ENCODE results near the gene KRT84.
"Not testable (repeated sequence)": the region's sequence is repeated elsewhere in the genome, so short reads cannot be mapped to it uniquely, and the experiment has no call there.

KRT84 gene

DNA sequence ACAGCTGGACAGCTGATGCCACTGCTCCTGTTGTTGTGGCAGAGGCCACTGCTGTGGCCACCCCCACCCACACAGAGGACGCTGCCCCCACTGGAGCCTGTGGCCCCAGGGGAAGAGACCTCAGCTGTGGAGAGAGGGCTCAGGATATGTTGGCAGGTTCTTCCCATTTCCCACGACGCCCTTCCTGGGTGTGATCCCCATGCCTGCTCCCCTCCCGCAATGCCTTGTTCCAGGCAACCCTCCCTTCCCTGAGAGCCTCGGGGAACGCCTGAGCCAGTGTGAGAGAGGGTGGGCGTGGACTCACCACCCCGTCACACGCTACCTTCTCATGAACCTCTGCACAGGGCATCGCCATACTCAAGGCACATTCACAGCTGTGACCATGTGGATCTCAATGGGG is 26.4 kb upstream of the KRT84 start:
- Histone ChIP-seq H3K36me3 (ENCODE audit: control insufficient read depth, insufficient read depth, low read length) (no peaks in the 10 kb centered on the region), H3K27me3 (ENCODE audit: control insufficient read depth, insufficient read depth, low read length, poor library complexity, severe bottlenecking) (no peaks in the 10 kb centered on the region), H3K27ac (ENCODE audit: insufficient read depth, low read depth, low read length, poor library complexity, severe bottlenecking) (no peak overlapping the region), H3K9me3 (ENCODE audit: control insufficient read depth, low read length) (no peaks in the 10 kb centered on the region), H3K4me1 (ENCODE audit: control insufficient read depth, insufficient read depth, low read length) (peaks cover 2% of the 10 kb centered on the region), H3K4me3 (ENCODE audit: insufficient read depth, low read depth, low read length) (no peak overlapping the region)
- 93 to 97% methylated on average over 10 of the region's 10 CpGs for WGBS, 2 experiments

- H3K4me3 ChIP-seq (ENCODE audit: insufficient read depth, low read depth, low read length); H3K9me3 ChIP-seq (ENCODE audit: control insufficient read depth, low read length); H3K4me1 ChIP-seq (ENCODE audit: control insufficient read depth, insufficient read depth, low read length); H3K36me3 ChIP-seq (ENCODE audit: control insufficient read depth, insufficient read depth, low read length); H3K27ac ChIP-seq (ENCODE audit: insufficient read depth, low read depth, low read length, poor library complexity, severe bottlenecking); H3K27me3 ChIP-seq (ENCODE audit: control insufficient read depth, insufficient read depth, low read length, poor library complexity, severe bottlenecking): not testable (repeated sequence)
- no CpG with 5 or more reads among the region's 1 CpG for WGBS, 2 experiments
These were observed 25.3 kb upstream of the KRT84 start for GRCh38 chr12:52410589-52411248.

- Histone ChIP-seq H3K27me3 (ENCODE audit: control insufficient read depth, insufficient read depth, low read length, poor library complexity, severe bottlenecking) (no peaks in the 10 kb centered on the region), H3K9me3 (ENCODE audit: control insufficient read depth, low read length) (no peaks in the 10 kb centered on the region), H3K27ac (ENCODE audit: insufficient read depth, low read depth, low read length, poor library complexity, severe bottlenecking) (no peak overlapping the region), H3K4me1 (ENCODE audit: control insufficient read depth, insufficient read depth, low read length) (no peaks in the 10 kb centered on the region), H3K36me3 (ENCODE audit: control insufficient read depth, insufficient read depth, low read length) (no peaks in the 10 kb centered on the region), H3K4me3 (ENCODE audit: insufficient read depth, low read depth, low read length) (no peak overlapping the region)
- 86 to 92% methylated on average over 5 of the region's 5 CpGs for WGBS, 2 experiments
These were observed 22.5 kb upstream of the KRT84 start for GRCh38 chr12:52407918-52408317.

DNA sequence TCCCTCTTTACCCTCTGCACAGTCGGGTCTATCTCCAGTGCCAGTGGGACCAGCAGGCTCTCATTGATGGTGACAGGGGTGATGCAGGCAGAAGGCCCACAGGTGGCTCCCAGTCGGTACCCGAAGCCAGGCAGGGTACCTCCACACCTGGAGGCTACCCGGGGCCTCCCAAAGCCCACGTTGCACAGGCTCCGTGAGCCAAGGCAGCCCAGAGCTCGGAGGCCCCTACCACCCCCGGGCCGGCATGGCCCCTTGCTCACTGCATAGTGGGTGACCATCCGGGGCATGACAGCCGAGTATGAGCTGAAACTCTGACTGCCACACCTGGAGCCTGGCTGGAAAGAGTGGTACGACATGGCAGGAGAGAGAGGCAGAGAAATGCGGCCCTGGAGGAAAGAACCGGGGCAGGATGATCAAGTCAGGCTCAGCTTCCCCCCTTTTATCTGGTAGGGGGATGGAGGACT is 20.5 kb upstream of the KRT84 start, which contains the start of gene KRT82:
Gene KRT82 (minus strand): TSS at position 414 of the 464 bp plus-strand sequence. CDS start 58 bp downstream, at position 356.
- Histone ChIP-seq H3K36me3 (ENCODE audit: control insufficient read depth, insufficient read depth, low read length) (no peaks in the 10 kb centered on the region), H3K4me3 (ENCODE audit: insufficient read depth, low read depth, low read length) (no peak within 1 kb of the TSS), H3K9me3 (ENCODE audit: control insufficient read depth, low read length) (no peaks in the 10 kb centered on the region), H3K27ac (ENCODE audit: insufficient read depth, low read depth, low read length, poor library complexity, severe bottlenecking) (no peak within 1 kb of the TSS), H3K27me3 (ENCODE audit: control insufficient read depth, insufficient read depth, low read length, poor library complexity, severe bottlenecking) (no peaks in the 10 kb centered on the region), H3K4me1 (ENCODE audit: control insufficient read depth, insufficient read depth, low read length) (no peaks in the 10 kb centered on the region)
- WGBS, 2 experiments, result 92% methylated on average over 14 of the region's 14 CpGs

GRCh38 chr12:52404951-52405350 is 19.5 kb upstream of the KRT84 start:
- no peak overlapping the region for H3K4me3 ChIP-seq (ENCODE audit: insufficient read depth, low read depth, low read length)
- H3K27ac ChIP-seq (ENCODE audit: insufficient read depth, low read depth, low read length, poor library complexity, severe bottlenecking), result no peak overlapping the region
- H3K9me3 ChIP-seq (ENCODE audit: control insufficient read depth, low read length), result no peaks in the 10 kb centered on the region
- no peaks in the 10 kb centered on the region for H3K4me1 ChIP-seq (ENCODE audit: control insufficient read depth, insufficient read depth, low read length)
- H3K27me3 ChIP-seq (ENCODE audit: control insufficient read depth, insufficient read depth, low read length, poor library complexity, severe bottlenecking), result no peaks in the 10 kb centered on the region
- H3K36me3 ChIP-seq (ENCODE audit: control insufficient read depth, insufficient read depth, low read length), result no peaks in the 10 kb centered on the region
- 92 to 93% methylated on average over 3 of the region's 3 CpGs for WGBS, 2 experiments

DNA sequence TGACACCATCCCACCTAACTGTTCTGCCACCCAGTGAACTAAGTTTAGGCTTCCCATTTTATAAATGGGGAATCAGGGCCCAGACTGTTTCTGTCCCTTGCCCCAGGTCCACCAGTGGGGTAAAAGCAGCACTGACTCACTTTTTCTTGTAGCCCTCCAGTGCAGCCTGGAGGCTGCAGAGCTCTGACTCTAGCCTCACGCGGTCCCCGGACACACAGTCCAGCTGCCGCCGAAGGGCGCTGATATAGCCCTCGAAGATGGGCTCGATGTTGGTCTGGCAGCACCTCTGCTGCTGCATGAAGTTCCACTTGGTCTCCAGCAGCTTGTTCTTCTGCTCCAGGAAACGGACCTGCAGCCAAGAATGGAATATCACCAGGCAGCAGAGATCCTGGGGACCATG is 18.1 kb upstream of the KRT84 start:
- no peaks in the 10 kb centered on the region for H3K36me3 ChIP-seq (ENCODE audit: control insufficient read depth, insufficient read depth, low read length)
- no peak overlapping the region for H3K4me3 ChIP-seq (ENCODE audit: insufficient read depth, low read depth, low read length)
- 94 to 95% methylated on average over 9 of the region's 9 CpGs for WGBS, 2 experiments
- H3K27ac ChIP-seq (ENCODE audit: insufficient read depth, low read depth, low read length, poor library complexity, severe bottlenecking), result no peak overlapping the region
- H3K4me1 ChIP-seq (ENCODE audit: control insufficient read depth, insufficient read depth, low read length), result no peaks in the 10 kb centered on the region
- no peaks in the 10 kb centered on the region for H3K27me3 ChIP-seq (ENCODE audit: control insufficient read depth, insufficient read depth, low read length, poor library complexity, severe bottlenecking)
- no peaks in the 10 kb centered on the region for H3K9me3 ChIP-seq (ENCODE audit: control insufficient read depth, low read length)

DNA sequence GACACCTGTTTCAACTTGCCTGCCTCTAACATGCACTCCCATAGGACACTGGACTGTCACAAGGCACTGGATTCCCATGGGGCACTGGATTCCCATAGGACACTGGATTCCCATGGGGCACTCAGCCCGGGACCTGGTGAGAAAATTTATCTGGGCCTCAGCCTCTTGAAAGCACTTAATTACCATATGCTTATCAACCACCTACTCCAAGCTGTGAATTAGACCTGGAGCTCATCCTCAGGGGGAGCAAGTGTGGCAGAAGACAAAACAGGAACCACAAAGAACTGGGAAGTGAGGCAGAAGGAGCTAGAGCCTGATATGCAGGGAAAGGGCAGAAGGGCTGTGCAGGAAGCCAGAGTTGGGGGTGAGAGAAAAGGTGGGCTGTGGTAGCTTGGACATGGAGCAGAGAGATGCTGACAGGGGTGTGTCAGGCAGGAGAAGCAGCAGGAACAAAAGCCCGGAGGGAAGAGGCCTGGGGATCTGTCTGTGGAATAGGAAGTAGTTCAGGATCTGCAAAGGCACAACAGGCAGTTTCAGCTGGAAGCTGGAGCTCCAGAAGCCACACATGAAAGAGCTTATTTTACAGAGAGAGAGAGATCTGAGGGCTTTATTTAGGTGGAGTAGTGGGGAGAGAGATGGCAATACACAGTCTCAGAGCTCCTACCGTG is 17.6 kb upstream of the KRT84 start:
- H3K4me3 ChIP-seq (ENCODE audit: insufficient read depth, low read depth, low read length), result no peak overlapping the region
- H3K27ac ChIP-seq (ENCODE audit: insufficient read depth, low read depth, low read length, poor library complexity, severe bottlenecking), result no peak overlapping the region
- no peaks in the 10 kb centered on the region for H3K27me3 ChIP-seq (ENCODE audit: control insufficient read depth, insufficient read depth, low read length, poor library complexity, severe bottlenecking)
- H3K9me3 ChIP-seq (ENCODE audit: control insufficient read depth, low read length), result no peaks in the 10 kb centered on the region
- H3K4me1 ChIP-seq (ENCODE audit: control insufficient read depth, insufficient read depth, low read length), result no peaks in the 10 kb centered on the region
- no peaks in the 10 kb centered on the region for H3K36me3 ChIP-seq (ENCODE audit: control insufficient read depth, insufficient read depth, low read length)
- 62 to 74% methylated on average over 3 of the region's 3 CpGs for whole genome bisulfite sequencing, 2 experiments

DNA sequence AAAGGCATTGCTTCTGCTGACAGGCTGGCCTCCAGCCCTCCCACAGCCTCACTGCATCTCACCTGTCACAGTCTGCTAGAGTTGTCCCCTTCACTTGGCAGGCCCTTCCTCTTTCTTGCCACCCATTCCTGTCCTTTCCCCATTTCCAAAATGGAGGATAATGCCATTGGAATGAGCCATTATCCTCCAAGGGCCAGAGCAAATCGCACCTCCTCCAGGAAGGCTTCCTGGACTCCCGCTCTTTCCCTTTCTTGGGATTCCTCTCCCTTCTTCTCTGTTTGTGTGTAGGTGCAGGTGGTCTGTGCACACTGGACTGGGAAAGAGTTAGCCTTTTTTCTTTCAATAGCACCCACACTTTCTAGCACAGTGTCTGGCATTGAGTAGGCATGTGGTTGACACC is 16.9 kb upstream of the KRT84 start:
- H3K4me3 ChIP-seq (ENCODE audit: insufficient read depth, low read depth, low read length), result no peak overlapping the region
- no peaks in the 10 kb centered on the region for H3K4me1 ChIP-seq (ENCODE audit: control insufficient read depth, insufficient read depth, low read length)
- H3K27me3 ChIP-seq (ENCODE audit: control insufficient read depth, insufficient read depth, low read length, poor library complexity, severe bottlenecking), result no peaks in the 10 kb centered on the region
- no peaks in the 10 kb centered on the region for H3K9me3 ChIP-seq (ENCODE audit: control insufficient read depth, low read length)
- H3K27ac ChIP-seq (ENCODE audit: insufficient read depth, low read depth, low read length, poor library complexity, severe bottlenecking), result no peak overlapping the region
- H3K36me3 ChIP-seq (ENCODE audit: control insufficient read depth, insufficient read depth, low read length), result no peaks in the 10 kb centered on the region
- WGBS, 2 experiments, result 76 to 94% methylated on average over 2 of the region's 2 CpGs

GRCh38 chr12:52401926-52402325 is 16.5 kb upstream of the KRT84 start:
- 91 to 93% methylated on average over 4 of the region's 4 CpGs for WGBS, 2 experiments
- Histone ChIP-seq H3K27ac (ENCODE audit: insufficient read depth, low read depth, low read length, poor library complexity, severe bottlenecking) (no peak overlapping the region), H3K9me3 (ENCODE audit: control insufficient read depth, low read length) (no peaks in the 10 kb centered on the region), H3K27me3 (ENCODE audit: control insufficient read depth, insufficient read depth, low read length, poor library complexity, severe bottlenecking) (no peaks in the 10 kb centered on the region), H3K36me3 (ENCODE audit: control insufficient read depth, insufficient read depth, low read length) (no peaks in the 10 kb centered on the region), H3K4me1 (ENCODE audit: control insufficient read depth, insufficient read depth, low read length) (no peaks in the 10 kb centered on the region), H3K4me3 (ENCODE audit: insufficient read depth, low read depth, low read length) (no peak overlapping the region)

DNA sequence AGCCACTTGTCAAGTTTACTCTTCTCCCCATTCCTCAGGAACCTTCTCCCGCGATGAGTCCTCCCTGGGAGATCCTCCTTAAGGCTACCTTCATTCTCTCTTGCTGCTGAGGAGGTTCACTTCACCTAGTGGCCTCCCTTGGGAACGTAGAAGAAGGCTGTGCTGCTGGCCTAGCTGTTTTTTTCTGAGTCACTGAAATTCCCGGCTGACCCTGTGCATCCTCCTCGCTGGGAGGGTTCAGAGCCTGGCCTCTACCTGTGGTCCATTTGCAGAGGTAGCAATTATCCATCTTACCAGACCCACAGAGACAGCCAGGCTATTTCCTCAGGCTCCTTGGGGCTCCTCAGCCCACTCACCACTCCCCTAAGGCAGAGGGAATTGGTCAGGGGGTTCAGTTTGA is 16.1 kb upstream of the KRT84 start:
- H3K27me3 ChIP-seq (ENCODE audit: control insufficient read depth, insufficient read depth, low read length, poor library complexity, severe bottlenecking), result no peaks in the 10 kb centered on the region
- WGBS, 2 experiments, result 90 to 92% methylated on average over 5 of the region's 5 CpGs

More for the DNA sequence above, 16.1 kb upstream of the KRT84 start:
- Histone ChIP-seq H3K4me3 (ENCODE audit: insufficient read depth, low read depth, low read length) (no peak overlapping the region), H3K4me1 (ENCODE audit: control insufficient read depth, insufficient read depth, low read length) (no peaks in the 10 kb centered on the region), H3K36me3 (ENCODE audit: control insufficient read depth, insufficient read depth, low read length) (no peaks in the 10 kb centered on the region), H3K9me3 (ENCODE audit: control insufficient read depth, low read length) (no peaks in the 10 kb centered on the region), H3K27ac (ENCODE audit: insufficient read depth, low read depth, low read length, poor library complexity, severe bottlenecking) (no peak overlapping the region)

Measured in ectodermal cell (in vitro differentiated cells).